GM21723 (cell line): Measurements from ENCODE around the gene BYSL.

Experiments used
- ATAC-seq: cut with Tn5 transposase; IDR thresholded peaks from one replicate; pipeline ENCODE4 v1.9.1; 2021; ENCODE audit warnings: mild to moderate bottlenecking, moderate library complexity; ENCODE audit not compliant: unreplicated experiment

BYSL gene

DNA sequence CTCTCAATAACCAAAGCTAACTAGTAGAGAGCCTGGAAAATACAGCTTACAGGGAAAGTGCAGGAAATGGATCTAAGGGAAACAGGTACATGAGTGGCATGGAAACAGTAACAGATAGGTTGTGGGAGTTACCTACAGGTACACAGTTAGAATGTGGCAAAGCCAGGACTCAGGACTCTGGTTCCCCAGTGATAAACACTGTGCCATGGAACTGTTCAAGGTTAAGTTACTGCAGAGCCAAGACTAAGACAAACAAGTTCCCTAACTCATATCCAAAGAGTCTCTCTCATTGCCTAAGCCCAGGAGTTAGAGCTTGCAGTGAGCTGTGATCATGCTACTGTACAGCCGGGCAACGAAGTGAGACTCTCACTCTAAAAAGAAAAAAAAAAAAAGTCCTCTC lies 7.0 kb upstream of the BYSL start:
- no peak for ATAC-seq

DNA sequence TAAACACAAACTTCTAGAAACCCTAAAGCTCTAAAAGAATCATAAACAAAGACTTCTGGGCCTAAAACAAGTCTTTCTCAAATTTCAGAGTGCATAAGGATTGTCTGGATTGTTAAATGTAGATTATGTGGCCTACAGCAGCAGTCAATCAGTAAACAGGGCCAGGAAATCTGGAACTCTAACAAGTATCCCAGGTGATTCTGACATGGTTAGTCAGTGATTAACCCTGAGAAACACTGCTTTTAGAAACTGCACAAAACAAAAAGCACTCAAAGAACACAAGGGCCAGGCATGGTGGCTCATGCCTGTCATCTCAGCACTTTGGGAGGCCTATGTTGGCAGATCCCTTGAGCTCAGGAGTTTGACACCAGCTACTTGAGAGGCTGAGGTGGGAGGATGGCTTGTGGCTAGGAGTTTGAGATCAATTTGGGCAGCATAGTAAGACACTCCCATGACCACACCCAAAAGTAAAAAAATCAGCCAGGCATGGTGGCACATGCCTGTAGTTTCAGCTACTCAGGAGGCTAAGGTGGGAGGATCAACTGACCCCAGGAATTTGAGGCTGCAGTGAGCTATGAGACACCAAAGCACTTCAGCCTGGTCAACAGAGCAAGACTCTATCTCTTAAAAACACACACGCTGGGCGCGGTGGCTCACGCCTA lies 6.3 kb upstream of the BYSL start:
- ATAC-seq, result no peak

DNA sequence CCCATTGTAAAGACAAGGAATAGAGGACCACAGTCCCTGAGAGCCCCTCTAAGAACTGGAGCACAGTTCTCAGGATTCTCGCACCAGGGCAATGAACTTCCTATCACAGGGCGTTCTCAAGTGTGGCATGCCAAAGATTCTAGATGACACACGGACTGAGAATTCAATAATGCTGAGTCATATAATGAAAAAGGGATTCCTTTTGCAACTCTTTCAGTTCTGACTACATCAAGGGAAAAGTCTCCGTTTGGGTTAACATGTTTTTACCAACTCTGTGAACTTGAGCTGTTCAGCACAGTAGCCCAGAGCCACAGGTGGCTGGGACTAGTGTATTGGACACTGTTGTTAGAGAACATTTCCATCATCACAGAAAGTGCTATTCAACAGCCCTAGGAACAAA lies 3.8 kb upstream of the BYSL start:
- ATAC-seq, result no peak

DNA sequence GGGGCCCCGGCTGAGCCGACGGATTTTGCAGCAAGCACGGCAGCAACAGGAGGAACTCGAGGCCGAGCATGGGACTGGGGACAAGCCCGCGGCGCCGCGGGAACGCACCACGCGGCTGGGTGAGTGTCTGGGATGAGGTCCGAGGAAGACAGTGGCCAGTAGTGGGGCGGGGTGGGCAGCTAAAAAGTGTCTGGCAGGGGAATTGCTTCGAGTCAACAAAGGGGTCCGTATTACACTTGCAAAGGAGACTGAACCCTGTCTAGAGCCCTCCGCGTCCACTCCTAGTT lies 356 bp downstream of the BYSL start:
- ATAC-seq, result peak; percentile 3

DNA sequence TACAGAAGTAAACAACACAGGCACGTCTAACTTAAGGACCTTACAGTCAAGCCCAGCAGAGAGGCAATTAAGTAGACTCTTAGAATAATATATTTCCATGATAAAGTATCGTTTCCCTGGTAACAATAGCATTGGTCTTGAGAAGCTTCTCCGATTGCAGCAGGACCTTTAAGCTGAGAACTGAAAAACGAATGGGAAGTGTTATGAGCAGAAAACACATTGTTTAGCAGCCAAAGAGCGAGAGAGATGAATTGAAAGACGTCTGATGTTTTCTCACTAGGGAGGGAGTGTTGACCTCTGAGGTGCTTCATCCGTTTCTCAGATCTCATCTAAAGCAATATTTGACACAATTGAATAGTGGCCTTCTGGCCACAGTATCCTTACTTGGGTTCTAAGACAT lies 855 bp downstream of the BYSL start:
- no peak for ATAC-seq

DNA sequence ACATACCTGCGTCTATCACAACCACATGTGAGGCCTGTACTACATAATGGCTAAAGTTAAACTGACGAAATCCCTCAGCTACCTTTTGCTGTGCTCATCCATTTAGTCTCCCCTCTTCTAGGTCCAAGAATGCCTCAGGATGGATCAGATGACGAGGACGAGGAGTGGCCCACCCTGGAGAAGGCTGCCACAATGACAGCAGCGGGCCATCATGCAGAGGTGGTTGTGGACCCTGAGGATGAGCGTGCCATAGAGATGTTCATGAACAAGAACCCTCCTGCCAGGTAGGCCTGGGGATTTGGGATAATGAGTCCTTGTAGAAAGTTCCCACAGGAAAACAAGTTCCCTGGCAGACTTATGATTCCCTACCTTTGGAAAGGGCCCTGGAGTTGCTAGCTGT lies 6.0 kb downstream of the BYSL start:
- ATAC-seq, result no peak

DNA sequence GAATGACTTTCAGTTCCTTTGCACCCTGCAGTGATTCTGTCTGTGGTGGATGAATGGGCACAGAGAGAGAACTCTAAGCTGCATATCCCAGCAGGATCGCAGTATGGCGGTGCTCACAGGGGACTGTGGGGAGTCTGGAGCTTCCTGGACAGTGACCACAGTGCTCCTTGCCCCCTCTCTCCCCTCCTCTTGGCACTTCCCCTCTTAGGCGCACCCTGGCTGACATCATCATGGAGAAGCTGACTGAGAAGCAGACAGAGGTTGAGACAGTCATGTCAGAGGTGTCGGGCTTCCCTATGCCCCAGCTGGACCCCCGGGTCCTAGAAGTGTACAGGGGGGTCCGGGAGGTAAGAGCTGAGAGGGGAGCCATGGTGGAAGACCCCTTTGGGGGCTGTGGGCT lies 8.6 kb downstream of the BYSL start:
- ATAC-seq, result no peak

DNA sequence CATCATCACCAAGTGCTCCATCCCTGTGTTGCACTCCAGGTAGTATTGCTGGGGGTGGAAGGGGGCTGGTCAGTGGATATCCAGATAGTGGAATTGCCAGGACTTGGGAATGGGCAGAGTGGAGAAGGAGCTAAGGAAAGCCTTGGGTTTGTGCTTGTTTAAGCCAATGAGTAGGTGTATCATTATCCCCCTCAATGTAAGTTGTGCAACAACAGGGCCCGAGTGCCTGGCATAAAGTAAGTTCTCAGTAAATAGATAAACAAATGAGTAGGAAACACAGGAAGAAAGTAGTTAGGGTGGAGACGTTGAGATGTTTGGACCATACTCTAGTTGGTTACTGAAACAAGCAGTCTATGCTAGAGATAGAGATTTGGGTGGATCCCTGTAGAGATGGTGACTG lies 10.5 kb downstream of the BYSL start:
- no peak for ATAC-seq

DNA sequence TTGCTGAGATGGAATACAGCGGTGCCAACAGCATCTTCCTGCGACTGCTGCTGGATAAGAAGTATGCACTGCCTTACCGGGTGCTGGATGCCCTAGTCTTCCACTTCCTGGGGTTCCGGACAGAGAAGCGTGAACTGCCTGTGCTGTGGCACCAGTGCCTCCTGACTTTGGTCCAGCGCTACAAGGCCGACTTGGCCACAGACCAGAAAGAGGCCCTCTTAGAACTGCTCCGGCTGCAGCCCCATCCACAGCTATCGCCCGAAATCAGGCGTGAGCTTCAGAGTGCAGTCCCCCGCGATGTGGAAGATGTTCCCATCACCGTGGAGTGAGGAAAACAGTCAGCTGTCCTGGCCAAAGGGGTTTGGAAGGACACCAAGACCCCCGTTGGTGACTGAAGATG lies 11.1 kb downstream of the BYSL start:
- ATAC-seq, result no peak

DNA sequence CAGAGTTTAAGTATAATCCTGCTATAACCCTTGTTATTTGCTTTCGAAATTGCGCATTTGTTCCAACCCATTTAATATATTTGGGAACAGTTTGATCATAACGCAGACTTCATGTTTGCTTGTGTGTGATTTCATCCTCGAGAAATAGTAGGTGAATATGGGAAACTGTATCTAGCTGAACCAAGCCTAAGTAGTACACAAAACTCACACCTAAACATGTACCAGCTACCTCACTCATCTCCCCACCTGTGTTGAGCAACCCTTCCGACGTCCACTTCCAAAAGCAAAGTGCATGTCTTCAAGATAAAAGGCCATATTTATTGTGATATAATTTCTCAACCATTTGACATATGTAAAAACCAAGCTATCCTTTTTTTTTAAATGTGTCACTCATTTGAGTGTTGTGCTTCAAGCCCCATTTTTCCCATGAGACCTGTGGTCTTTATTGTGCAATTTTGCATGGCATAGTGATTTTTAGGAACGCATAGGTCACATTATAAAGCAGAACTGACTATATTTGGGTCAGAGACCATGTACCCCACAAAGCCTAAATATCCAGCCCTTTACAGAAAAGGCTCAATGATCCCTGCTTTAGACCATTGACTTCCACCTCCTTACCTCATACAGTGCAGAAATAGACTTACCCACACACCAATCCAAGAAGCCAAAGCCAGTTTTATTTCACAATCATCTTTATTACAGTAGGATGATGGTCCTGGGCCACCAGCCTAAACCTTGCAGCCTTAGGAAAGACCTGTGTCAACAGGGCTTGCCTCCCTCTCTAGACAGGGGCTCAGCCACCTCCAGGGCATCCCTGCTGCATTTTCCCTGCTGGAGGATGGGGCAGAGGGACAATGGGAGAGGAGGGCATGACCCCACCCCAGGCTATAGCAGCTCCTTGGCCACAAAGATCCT lies 13.2 kb downstream of the BYSL start:
- no peak for ATAC-seq

DNA sequence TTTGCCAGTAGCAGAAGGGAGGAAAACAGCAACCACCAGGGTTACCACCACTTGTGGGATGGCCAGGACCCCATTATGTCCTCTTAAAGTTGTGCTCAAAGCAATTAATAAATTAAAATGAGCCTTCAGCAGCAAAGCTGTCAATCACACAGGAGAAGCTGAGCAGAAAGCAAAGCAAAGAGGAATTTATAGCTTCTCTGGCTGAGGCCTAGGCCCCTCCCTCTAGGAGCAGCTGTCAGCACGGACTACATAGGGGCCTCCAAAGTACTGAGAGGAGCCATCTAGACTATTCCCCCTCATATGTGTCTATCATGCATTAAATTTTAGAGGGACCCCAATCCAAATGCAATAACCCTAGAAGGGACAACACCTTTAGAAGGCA lies 13.9 kb downstream of the BYSL start:
- ATAC-seq, result no peak

DNA sequence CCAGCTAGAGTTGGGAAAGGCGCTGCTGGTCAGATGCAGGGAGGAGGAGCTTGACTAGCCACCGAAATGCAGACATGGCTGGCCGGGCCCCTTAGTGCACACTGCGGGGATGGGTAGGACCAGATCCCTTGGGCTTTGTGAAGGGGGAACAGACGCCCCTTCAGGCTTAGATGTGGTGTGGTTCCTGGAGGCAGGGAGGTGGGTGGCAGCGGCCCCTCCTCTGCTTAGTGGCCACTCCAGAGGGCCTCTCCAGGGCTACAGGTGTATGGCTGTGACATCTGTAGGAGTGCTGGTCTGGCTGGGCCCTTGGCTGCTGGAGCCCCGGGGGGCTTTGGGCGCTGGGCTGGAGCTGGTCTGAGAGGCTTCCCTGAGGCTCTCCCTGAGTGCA lies 14.4 kb downstream of the BYSL start:
- no peak for ATAC-seq

DNA sequence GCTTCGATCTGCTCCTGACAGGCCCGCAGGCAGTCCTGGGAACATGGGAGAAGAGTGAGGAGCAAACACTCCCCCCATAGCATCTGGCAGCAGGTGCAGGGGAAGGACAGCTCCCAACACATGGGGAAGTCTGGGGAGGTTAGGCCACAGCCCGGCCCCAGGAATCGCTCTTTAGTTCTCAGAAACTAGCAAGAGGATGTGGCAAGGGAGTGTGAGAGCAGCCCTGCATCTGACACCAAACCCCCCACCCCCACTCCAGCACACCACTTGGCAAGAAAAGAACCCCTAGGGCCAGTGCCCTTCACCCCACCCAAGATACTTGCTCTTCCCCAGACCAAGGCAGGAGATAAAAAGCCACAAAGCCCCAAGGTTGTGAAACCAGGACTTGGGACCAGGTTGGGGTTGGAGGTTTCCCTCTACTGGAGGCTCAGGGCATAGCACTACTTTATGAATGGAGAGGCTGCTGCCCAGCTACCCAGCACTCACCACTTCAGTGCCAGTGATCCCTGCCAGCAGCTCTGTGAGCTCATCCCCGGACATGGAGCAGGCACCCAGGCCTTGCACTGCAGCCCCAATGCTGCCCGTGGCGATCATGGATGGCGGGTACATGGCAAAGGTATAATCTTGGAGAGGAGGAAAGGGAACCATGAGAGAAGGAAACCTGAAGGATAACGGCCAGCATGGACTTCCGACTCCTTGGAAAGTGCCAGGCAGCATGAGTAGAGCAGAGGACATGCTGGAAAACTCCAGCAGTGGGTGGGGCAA lies 15.0 kb downstream of the BYSL start:
- ATAC-seq, result peak; percentile 47

DNA sequence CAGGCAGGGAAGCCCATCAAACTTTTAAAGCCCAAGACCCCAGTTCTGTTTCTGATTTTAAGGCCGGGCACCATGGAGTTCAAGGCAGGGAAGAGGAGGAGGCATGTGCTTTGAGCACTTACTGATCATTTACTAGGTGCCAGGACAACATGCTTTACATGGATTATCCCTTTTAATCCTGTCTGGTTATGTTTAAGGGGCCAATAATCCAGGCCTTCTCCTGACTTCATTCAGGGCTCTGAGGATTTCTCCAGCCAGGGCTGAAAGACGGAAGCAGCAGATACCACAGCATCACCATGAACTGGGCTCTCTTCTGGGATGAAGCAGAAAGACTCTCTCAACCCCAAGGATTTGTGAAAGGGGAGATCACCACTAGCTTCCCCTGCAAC lies 16.2 kb downstream of the BYSL start:
- no peak for ATAC-seq

DNA sequence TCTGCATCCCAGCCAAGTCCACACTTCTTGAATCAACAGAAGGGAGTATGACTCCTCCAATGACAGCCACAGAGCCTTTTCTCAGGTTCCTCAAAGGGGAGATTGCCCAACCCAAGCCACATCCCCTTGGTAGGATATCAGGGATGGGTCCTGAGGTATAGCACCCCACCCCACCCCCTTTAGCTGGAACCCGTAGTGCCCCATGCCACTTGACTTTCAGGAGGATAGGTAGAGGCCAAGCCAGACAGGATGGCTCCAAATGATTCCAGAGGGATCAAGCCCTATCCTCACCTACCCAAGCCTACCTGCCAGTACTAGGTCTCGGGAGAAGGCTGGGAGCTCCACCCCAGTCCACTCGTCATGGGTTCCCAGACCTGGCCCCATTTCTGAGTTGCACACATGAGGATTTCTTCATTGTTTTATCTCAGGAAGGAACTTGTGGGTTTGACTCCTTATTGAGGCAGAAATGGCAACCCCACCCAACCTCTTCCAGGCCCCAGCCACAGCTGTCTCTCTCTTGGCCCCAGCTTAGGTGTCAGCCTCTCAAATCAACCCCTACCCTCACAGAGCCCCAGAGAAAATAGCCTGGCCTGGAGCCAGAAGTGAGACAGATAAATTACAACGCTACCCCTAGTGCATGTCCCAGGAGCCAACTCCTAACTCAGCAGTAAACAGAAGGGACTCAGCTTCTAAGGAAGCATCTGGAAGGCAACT lies 16.7 kb downstream of the BYSL start:
- no peak for ATAC-seq

DNA sequence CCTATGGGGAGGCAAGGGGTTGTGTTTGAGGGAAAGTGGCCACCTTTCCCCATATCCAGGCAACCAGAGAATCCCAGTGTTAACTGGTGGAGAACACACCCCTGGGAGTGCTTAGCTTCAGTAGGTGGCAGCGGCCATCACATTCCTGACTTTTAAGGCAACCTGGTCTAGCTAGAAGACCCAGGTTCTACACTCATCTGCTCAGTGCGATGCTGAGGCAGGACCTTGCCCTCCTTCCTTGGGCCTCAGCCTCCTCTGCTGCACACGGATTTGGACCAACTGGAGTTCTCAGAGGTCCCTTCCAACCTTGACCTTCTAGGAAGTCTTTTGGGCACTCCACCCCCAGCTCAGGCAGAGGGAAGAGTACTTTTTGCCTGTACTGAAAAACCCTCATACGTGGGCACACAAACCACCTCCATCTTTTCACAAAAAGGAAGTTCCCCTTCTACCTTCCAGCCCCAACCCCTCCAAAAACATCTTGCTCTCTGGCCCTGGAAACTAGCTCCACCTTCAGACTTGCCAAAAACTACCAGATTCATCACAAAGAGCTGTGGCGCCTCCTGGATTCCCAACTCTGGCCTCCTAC lies 17.4 kb downstream of the BYSL start:
- no peak for ATAC-seq

DNA sequence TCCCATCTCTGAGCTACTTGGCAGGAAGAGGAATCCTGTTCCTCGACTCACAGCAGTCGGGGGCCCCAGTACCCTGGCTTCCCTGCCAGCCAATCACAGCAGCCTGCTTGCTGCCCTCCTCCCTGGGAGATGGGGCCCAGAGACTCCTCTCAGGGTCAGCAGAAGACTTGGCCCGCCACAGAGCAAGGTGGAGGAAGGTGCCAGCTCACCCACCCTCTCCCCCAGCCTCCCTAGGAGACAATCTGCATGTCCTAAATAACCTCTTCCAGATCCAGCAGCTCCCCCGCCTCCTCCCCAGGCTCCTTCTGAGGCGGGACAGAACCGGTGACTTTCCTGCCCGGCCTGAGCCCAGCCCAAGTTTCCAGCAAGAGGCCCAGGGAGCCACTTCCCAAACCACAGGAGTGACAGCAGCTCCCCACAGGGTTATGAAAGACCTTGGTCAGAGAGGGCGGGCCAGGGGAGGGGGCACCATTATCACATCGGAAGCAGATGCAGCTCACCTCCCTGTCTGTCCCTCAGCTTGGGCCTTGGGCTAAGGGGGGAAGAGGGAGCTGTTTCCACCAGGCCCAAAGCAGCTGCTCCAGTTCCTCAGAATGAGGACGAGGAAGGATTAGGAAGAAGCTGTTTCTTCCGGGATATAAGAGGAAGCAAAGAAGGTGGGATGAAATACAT lies 18.0 kb downstream of the BYSL start:
- ATAC-seq, result no peak

DNA sequence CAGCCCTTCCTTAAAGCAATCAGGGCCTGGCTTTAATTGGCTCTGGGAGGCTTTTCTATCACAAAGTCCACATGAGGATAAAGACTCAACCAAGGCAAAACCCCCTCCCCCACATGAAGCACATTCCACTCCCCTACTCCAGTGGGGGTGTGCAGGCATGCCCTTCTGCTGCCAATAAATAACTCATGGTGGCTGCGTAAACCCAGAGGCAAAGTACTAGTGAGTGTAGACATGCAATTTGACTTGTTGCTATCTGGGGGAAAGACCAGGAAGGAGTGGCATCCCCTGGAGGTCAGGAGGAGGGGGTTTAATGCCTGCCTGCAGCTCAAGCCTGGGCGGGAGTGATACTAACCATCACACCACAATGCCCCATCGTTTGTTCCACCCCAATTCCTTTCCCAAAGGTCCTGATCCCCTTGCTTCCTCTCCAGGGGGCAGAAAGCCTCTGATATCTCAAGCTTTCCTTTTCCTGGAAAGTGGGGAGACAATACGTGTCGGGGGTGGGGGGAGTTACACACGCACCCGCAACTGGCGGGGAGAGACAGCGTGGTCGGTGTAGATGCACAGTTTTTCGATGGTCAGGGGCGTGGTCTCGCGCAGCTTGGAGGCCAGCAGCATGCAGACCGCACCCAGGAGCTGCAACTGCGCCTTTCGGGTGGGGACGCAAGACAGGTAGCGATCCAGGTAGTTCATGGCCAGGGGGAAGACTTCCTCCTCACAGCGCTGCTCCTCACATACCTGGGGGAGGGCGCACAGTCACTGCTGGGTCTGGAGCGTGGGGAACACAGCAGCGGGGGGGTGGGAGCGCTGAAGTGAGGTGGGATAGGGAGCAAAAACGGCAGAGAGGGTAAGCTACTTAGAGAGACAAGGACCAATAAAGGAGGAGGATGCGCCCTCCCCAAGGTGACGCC lies 18.8 kb downstream of the BYSL start:
- no peak for ATAC-seq

DNA sequence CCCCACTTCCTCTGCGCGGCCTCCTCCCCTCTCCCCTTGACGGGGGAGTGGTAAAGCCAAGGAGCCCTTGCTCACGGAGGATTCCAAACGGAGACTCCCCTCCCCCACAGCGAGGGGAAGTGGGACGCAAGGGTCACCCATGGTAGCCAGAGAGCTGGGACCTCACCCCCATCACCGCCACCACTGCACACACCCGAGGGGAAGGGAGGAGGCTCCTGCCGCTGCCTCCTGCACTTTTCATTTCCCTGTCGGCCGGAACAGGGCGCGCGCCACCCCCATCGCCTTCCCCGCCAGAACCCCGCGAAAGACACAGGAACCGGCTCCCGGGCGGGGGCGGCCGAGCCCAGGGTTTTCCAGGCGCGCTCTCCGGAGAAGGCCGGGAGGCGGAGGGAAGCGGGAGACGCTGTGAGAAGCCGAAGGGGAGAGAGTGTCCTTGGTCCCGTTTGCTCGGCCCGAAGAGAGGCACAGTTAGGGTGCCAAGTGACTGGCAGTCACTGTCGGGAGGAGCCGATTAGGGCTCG lies 19.5 kb downstream of the BYSL start:
- peak; percentile 18 for ATAC-seq
